Cardiac septum (tissue), 1 donor: ENCODE data around the gene COMMD1. TPM values are rescaled to one million over a fixed set of nuclear protein-coding genes. Genes with fewer than 3 reads are reported as not detected.
"Not testable (repeated sequence)": the region's sequence is repeated elsewhere in the genome, so short reads cannot be mapped to it uniquely, and the experiment has no call there.

Experiments
- DNase-seq: peaks from one replicate; pipeline ENCODE4 v3.0.0-alpha.2; 2020; ENCODE audit warnings: low spot score
- intact Hi-C: fragments of 100-400 bp; cut with DNase I; formaldehyde crosslinking; loops from one replicate; pipeline ENCODE4 v1.14.0; 2022
- long read RNA-seq: library from polyadenylated mRNA; unstranded; transcript quantifications from one replicate; pipeline ENCODE4 v2.0.0, GENCODE V29; 2021
- total RNA-seq: library from RNA; stranded (reverse); fragmentation: NEBNext Ultra II Directional; extraction: Animal tissue kit (Norgen Biotek cat#: 25700); gene quantifications from one replicate; pipeline ENCODE4 v1.2.1, GENCODE V29; 2021
- donor health status: DM: no; HTN: no; CAD: no.

Gene COMMD1
- total RNA-seq: 56.0 TPM
- long read RNA-seq, transcript COMMD1-201 (3 exons, 911 nt): major isoform, 22 of 40 reads
- long read RNA-seq, partial matches to known transcripts: 0 of 40 reads
- long read RNA-seq, other reads (novel, unspliced or antisense): 16 of 40 reads

GRCh38 chr2:61905372-61906185 is at the start of gene COMMD1:
TSS of gene COMMD1 (plus strand) at chr2:61905674. CDS start at chr2:61905679, 5 bp downstream.
- peak; percentile 94 for DNase-seq
- intact Hi-C loops: loop anchor here (2.0 kb wide), 1 partner anchor 51 kb away; the partner anchor contains the start of gene FAM161A

- no peak for DNase-seq
- intact Hi-C loops: no loop called here
Measured at GRCh38 chr2:61857224-61857623, 48.2 kb upstream of the COMMD1 start.

GRCh38 chr2:61862085-61862484 is 43.4 kb upstream of the COMMD1 start:
- intact Hi-C loops: no loop called here

GRCh38 chr2:61866482-61867089 is 38.9 kb upstream of the COMMD1 start:
- intact Hi-C loops, DNase-seq: not testable (repeated sequence)

More at GRCh38 chr2:61862085-61862484, 43.4 kb upstream of the COMMD1 start:
- no peak for DNase-seq

- intact Hi-C loops: no loop called here
Measured at GRCh38 chr2:61876400-61876799, 29.1 kb upstream of the COMMD1 start.

GRCh38 chr2:61877571-61878245 is 27.8 kb upstream of the COMMD1 start:
- intact Hi-C loops: no loop called here
- DNase-seq: no peak

More at GRCh38 chr2:61876400-61876799, 29.1 kb upstream of the COMMD1 start:
- DNase-seq: no peak

- intact Hi-C loops: no loop called here
- no peak for DNase-seq
Measured at GRCh38 chr2:61878761-61879160, 26.7 kb upstream of the COMMD1 start.

- intact Hi-C loops, DNase-seq: not testable (repeated sequence)
Measured at GRCh38 chr2:61879351-61879750, 26.1 kb upstream of the COMMD1 start.

GRCh38 chr2:61882850-61883249 is 22.6 kb upstream of the COMMD1 start:
- intact Hi-C loops: no loop called here
- no peak for DNase-seq

- DNase-seq: no peak
- intact Hi-C loops: loop anchor here (5.0 kb wide), 1 partner anchor 349 kb away; the partner anchor contains the start of gene XPO1
Measured at GRCh38 chr2:61885896-61886603, 19.4 kb upstream of the COMMD1 start.

GRCh38 chr2:61887717-61888266 is 17.7 kb upstream of the COMMD1 start:
- DNase-seq: no peak
- intact Hi-C loops: loop anchor here (5.0 kb wide), 1 partner anchor 350 kb away; the partner anchor contains the start of gene XPO1

- peak; percentile 95 for DNase-seq
- intact Hi-C loops: loop anchor here (5.0 kb wide), 1 partner anchor 351 kb away; the partner anchor contains the start of gene XPO1
Measured at GRCh38 chr2:61888267-61889055, 17.0 kb upstream of the COMMD1 start, which contains the start of gene CCT4. TSS of gene CCT4 (minus strand) at chr2:61888656. CDS start at chr2:61888507, 149 bp downstream.

GRCh38 chr2:61898810-61899209 is 6.7 kb upstream of the COMMD1 start:
- intact Hi-C loops: no loop called here
- no peak for DNase-seq

GRCh38 chr2:61900281-61900680 is 5.2 kb upstream of the COMMD1 start:
- DNase-seq: no peak
- intact Hi-C loops: no loop called here

- no peak for DNase-seq
- intact Hi-C loops: no loop called here
Measured at GRCh38 chr2:61906186-61906470, 654 bp downstream of the COMMD1 start.

- intact Hi-C loops: no loop called here
- no peak for DNase-seq
Measured at GRCh38 chr2:61909116-61909515, 3.6 kb downstream of the COMMD1 start.

- intact Hi-C loops: loop anchor here (10.0 kb wide), 2 partner anchors 384 to 864 kb away; no protein-coding TSS in a partner anchor
- DNase-seq: no peak
Measured at GRCh38 chr2:61910603-61911002, 5.1 kb downstream of the COMMD1 start.

- intact Hi-C loops: loop anchor here (10.0 kb wide), 2 partner anchors 383 to 863 kb away; no protein-coding TSS in a partner anchor
- no peak for DNase-seq
Measured at GRCh38 chr2:61911510-61911909, 6.0 kb downstream of the COMMD1 start.
